Liver (tissue), 9 donors: Measurements from ENCODE around the gene RNU6-9. TPM values are rescaled to one million over a fixed set of nuclear protein-coding genes. Genes with fewer than 3 reads are reported as not detected.

Experiments used
- DNase-seq: peaks from one replicate; pipeline ENCODE4 v3.0.0-alpha.2; 2017; ENCODE audit warnings: low spot score
- H3K27ac ChIP-seq, 2 donors: one replicate each; pipeline ENCODE4 v1.7.0; 2013; ENCODE audit warnings: inconsistent platforms in 2 of 2, low read length in 2 of 2, control low read depth in 1 of 2, low read depth in 1 of 2, mild to moderate bottlenecking in 1 of 2
- H3K27me3 ChIP-seq, 4 donors: one replicate each; pipeline versions ENCODE4 v1.6.1 to v1.7.0; 2013; ENCODE audit warnings: low read length in 3 of 4, inconsistent platforms in 1 of 4, mild to moderate bottlenecking in 1 of 4, moderate library complexity in 1 of 4; ENCODE audit not compliant: control insufficient read depth in 4 of 4, insufficient read depth in 4 of 4
- H3K36me3 ChIP-seq, 4 donors: one replicate each; pipeline versions ENCODE4 v1.6.1 to v1.7.0; 2013; ENCODE audit warnings: low read length in 3 of 4, mild to moderate bottlenecking in 3 of 4, low read depth in 1 of 4, moderate library complexity in 1 of 4; ENCODE audit not compliant: control insufficient read depth in 4 of 4, insufficient read depth in 3 of 4
- H3K4me1 ChIP-seq, 4 donors: one replicate each; pipeline versions ENCODE4 v1.6.1 to v1.7.0; 2013; ENCODE audit warnings: low read length in 3 of 4, mild to moderate bottlenecking in 3 of 4, moderate library complexity in 1 of 4; ENCODE audit not compliant: control insufficient read depth in 4 of 4, insufficient read depth in 4 of 4
- H3K4me3 ChIP-seq, 3 donors: one replicate each; pipeline versions ENCODE4 v1.6.1 to v1.7.0; 2013; ENCODE audit warnings: low read length in 3 of 3, control low read depth in 1 of 3, low read depth in 1 of 3, mild to moderate bottlenecking in 1 of 3
- H3K9ac ChIP-seq, 2 donors: one replicate each; pipeline ENCODE4 v1.7.0; 2013; ENCODE audit warnings: low read length in 2 of 2, mild to moderate bottlenecking in 2 of 2, moderate library complexity in 2 of 2, control low read depth in 1 of 2, low read depth in 1 of 2
- H3K9me3 ChIP-seq, 4 donors: one replicate each; pipeline versions ENCODE4 v1.6.1 to v1.7.0; 2013; ENCODE audit warnings: low read length in 3 of 4; ENCODE audit not compliant: control insufficient read depth in 4 of 4
- EGR1 ChIP-seq, 2 donors: IDR thresholded peaks; 2 replicates each; pipeline ENCODE4 v1.6.1; 2016 to 2018; ENCODE audit warnings: antibody characterized with exemption in 2 of 2, low read depth in 2 of 2
- FOXA1 ChIP-seq: IDR thresholded peaks from 2 replicates; pipeline ENCODE4 v1.6.1; 2016; ENCODE audit warnings: antibody characterized with exemption
- FOXA2 ChIP-seq: IDR thresholded peaks from 2 replicates; pipeline ENCODE4 v1.6.1; 2016; ENCODE audit warnings: antibody characterized with exemption
- GABPA ChIP-seq, 2 donors: IDR thresholded peaks in 1 of 2; conservative IDR thresholded peaks in 1 of 2; 2 replicates each; pipeline ENCODE4 v1.6.1; 2016; ENCODE audit warnings: antibody characterized with exemption in 2 of 2, mild to moderate bottlenecking in 1 of 2, moderate library complexity in 1 of 2
- HNF4A ChIP-seq, 2 donors: conservative IDR thresholded peaks; 2 replicates each; pipeline ENCODE4 v1.6.1; 2016; ENCODE audit warnings: antibody characterized with exemption in 2 of 2, mild to moderate bottlenecking in 2 of 2
- HNF4G ChIP-seq: IDR thresholded peaks from 2 replicates; pipeline ENCODE4 v1.6.1; 2016; ENCODE audit warnings: antibody characterized with exemption
- JUND ChIP-seq, 2 donors: IDR thresholded peaks; 2 replicates each; pipeline ENCODE4 v1.6.1; 2016; ENCODE audit warnings: antibody characterized with exemption in 2 of 2
- NR2F2 ChIP-seq: IDR thresholded peaks from 2 replicates; pipeline ENCODE4 v1.6.1; 2016; ENCODE audit warnings: antibody characterized with exemption
- RAD21 ChIP-seq, 2 donors: IDR thresholded peaks; 2 replicates each; pipeline ENCODE4 v1.6.1; 2016; ENCODE audit warnings: antibody characterized with exemption in 2 of 2, mild to moderate bottlenecking in 2 of 2
- RXRA ChIP-seq, 2 donors: IDR thresholded peaks; 2 replicates each; pipeline ENCODE4 v1.6.1; 2017 to 2018; ENCODE audit warnings: antibody characterized with exemption in 2 of 2, mild to moderate bottlenecking in 1 of 2
- SP1 ChIP-seq: IDR thresholded peaks from 2 replicates; pipeline ENCODE4 v1.6.1; 2018; ENCODE audit warnings: antibody characterized with exemption, mild to moderate bottlenecking
- TAF1 ChIP-seq: conservative IDR thresholded peaks from 2 replicates; pipeline ENCODE4 v1.6.1; 2016; ENCODE audit warnings: antibody characterized with exemption, mild to moderate bottlenecking
- YY1 ChIP-seq: IDR thresholded peaks from 2 replicates; pipeline ENCODE4 v1.6.1; 2016; ENCODE audit warnings: antibody characterized with exemption, mild to moderate bottlenecking
- ZBTB33 ChIP-seq: IDR thresholded peaks from 2 replicates; pipeline ENCODE4 v1.6.1; 2016; ENCODE audit warnings: antibody characterized with exemption
- WGBS: extraction: QIAGEN DNeasy Blood & Tissue Kit; methylation state at CpG from one replicate; pipeline ENCODE4 v1.1.7; 2013; 5-methylcytosine and 5-hydroxymethylcytosine counted together
- polyA plus RNA-seq, 2 donors: library from polyadenylated mRNA; stranded (reverse) in 1 of 2; unstranded in 1 of 2; fragments of 200-250 nt in 1 of 2; fragments of >200 nt in 1 of 2; fragmentation: Nextera tagmentation in 1 of 2; extraction: Ambion mirVana in 1 of 2; gene quantifications; one replicate each; pipeline versions ENCODE4 v1.2.1 to v1.2.3, GENCODE V29; 2013 to 2015
- total RNA-seq, 2 donors: library from RNA; depleted of rRNA; stranded (reverse); fragments of >200 nt; gene quantifications; one replicate each; pipeline ENCODE4 v1.2.3, GENCODE V29; 2014
- TF ChIP-seq, protein P1 (sequence below): fragments of 150-350 bp; IDR thresholded peaks from 2 replicates; pipeline ENCODE4 v1.5.1; 2017; ENCODE audit warnings: improper control_type of control experiment, low read depth, low read length; ENCODE audit not compliant: missing input control
- TF ChIP-seq, protein P2 (sequence below): IDR thresholded peaks from 2 replicates; pipeline ENCODE4 v1.6.1; 2016; ENCODE audit warnings: antibody characterized with exemption, mild to moderate bottlenecking
- donor health status: healthy.
- donor health status: healthy.
- donor health status: healthy.
- donor health status: healthy.
- donor health status: healthy.

The RNU6-9 gene
- total and polyA plus RNA-seq, 4 donors, result not detected

DNA sequence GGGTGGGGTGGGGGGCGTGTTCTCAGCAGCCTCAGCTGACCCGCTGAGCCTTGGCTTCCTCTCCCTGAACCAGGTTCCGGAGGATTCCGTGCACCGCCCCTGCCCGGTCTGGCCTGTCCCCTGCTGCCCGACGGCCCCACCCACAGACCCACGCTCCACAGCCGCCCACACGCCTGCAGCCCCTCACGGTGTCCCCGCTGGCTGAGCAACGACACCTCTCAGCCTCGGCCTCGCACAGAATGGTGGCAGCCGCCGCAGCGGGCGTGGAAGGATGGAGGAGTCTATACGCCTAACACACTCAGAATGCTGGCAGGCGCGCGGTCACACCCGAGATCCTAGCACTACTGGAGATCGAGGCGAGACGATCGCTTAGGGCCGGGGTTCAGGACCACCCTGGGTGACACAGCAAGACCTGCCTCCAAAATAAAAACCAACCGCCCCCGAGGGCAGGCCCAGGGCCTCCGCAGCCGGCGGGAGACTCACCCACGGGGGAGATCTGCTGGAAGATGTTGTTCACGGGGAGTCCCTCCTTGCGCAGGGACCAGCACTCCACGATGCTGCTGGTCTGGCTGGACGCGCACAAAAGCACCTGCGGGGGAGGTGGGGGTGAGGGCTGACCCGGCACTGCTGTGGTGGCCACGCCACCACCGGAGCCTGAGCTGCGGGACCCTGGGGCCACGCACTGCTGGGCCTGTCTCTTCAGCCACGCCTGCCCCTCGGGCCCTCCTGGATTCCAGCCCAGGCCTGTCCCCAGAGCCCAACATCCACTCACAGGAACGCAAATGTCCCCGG is 8.7 kb upstream of the RNU6-9 start:
- 96% methylated on average over 51 of the region's 51 CpGs for WGBS
- DNase-seq, result no peak
- H3K9me3 ChIP-seq, result no peaks in the 10 kb centered on the region
- peaks cover 0 to 69% (median 19%) of the 10 kb centered on the region in 4 donors for H3K36me3 ChIP-seq
- no peak overlapping the region for H3K9ac ChIP-seq
- no peak overlapping the region for H3K27ac ChIP-seq
- H3K4me3 ChIP-seq, result no peak overlapping the region
- no peaks in the 10 kb centered on the region for H3K27me3 ChIP-seq
- H3K4me1 ChIP-seq, result no peaks in the 10 kb centered on the region
- TF ChIP-seq FOXA1, result no peak
- no peak for TF ChIP-seq YY1
- no peak for TF ChIP-seq FOXA2
- TF ChIP-seq RAD21 (IDR thresholded peaks at IDR 0.05), result no peak
- TF ChIP-seq ZBTB33, result no peak
- TF ChIP-seq SP1, result no peak
- TF ChIP-seq, protein P1, sequence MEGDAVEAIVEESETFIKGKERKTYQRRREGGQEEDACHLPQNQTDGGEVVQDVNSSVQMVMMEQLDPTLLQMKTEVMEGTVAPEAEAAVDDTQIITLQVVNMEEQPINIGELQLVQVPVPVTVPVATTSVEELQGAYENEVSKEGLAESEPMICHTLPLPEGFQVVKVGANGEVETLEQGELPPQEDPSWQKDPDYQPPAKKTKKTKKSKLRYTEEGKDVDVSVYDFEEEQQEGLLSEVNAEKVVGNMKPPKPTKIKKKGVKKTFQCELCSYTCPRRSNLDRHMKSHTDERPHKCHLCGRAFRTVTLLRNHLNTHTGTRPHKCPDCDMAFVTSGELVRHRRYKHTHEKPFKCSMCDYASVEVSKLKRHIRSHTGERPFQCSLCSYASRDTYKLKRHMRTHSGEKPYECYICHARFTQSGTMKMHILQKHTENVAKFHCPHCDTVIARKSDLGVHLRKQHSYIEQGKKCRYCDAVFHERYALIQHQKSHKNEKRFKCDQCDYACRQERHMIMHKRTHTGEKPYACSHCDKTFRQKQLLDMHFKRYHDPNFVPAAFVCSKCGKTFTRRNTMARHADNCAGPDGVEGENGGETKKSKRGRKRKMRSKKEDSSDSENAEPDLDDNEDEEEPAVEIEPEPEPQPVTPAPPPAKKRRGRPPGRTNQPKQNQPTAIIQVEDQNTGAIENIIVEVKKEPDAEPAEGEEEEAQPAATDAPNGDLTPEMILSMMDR, result no peak
- no peak for TF ChIP-seq EGR1 (IDR thresholded peaks at IDR 0.05; ENCODE audit: low read depth in 2 of 2)
- no peak for TF ChIP-seq NR2F2
- TF ChIP-seq TAF1, result no peak
- TF ChIP-seq JUND (IDR thresholded peaks at IDR 0.05), result no peak
- TF ChIP-seq, protein P2, sequence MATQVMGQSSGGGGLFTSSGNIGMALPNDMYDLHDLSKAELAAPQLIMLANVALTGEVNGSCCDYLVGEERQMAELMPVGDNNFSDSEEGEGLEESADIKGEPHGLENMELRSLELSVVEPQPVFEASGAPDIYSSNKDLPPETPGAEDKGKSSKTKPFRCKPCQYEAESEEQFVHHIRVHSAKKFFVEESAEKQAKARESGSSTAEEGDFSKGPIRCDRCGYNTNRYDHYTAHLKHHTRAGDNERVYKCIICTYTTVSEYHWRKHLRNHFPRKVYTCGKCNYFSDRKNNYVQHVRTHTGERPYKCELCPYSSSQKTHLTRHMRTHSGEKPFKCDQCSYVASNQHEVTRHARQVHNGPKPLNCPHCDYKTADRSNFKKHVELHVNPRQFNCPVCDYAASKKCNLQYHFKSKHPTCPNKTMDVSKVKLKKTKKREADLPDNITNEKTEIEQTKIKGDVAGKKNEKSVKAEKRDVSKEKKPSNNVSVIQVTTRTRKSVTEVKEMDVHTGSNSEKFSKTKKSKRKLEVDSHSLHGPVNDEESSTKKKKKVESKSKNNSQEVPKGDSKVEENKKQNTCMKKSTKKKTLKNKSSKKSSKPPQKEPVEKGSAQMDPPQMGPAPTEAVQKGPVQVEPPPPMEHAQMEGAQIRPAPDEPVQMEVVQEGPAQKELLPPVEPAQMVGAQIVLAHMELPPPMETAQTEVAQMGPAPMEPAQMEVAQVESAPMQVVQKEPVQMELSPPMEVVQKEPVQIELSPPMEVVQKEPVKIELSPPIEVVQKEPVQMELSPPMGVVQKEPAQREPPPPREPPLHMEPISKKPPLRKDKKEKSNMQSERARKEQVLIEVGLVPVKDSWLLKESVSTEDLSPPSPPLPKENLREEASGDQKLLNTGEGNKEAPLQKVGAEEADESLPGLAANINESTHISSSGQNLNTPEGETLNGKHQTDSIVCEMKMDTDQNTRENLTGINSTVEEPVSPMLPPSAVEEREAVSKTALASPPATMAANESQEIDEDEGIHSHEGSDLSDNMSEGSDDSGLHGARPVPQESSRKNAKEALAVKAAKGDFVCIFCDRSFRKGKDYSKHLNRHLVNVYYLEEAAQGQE, result no peak
- TF ChIP-seq HNF4G, result no peak
- no peak for TF ChIP-seq RXRA (IDR thresholded peaks at IDR 0.05)
- TF ChIP-seq GABPA (IDR thresholded peaks at IDR 0.05 in 1 of 2, conservative IDR thresholded peaks at IDR 0.05 in 1 of 2), result no peak
- no peak for TF ChIP-seq HNF4A (conservative IDR thresholded peaks at IDR 0.05)
